Right renal cortex interstitium (tissue), 3 donors: ENCODE measurements around the gene KIF7. TPM values are rescaled to one million over a fixed set of nuclear protein-coding genes. Genes with fewer than 3 reads are reported as not detected.
"Not testable (repeated sequence)": the region's sequence is repeated elsewhere in the genome, so short reads cannot be mapped to it uniquely, and the experiment has no call there.

ENCODE experiments used
- DNase-seq, 3 donors: peaks; one replicate each; pipeline ENCODE4 v3.0.0-alpha.2; 2013; ENCODE audit warnings: low read depth in 3 of 3, low spot score in 2 of 3
- polyA plus RNA-seq, 3 donors: library from polyadenylated mRNA; unstranded; fragments of 120-200 nt; gene quantifications; one replicate each; pipeline ENCODE4 v1.2.1, GENCODE V29; 2013; ENCODE audit not compliant: insufficient read length in 3 of 3

Gene KIF7
- polyA plus RNA-seq, 3 donors, result 9.4 to 10.1 (median 9.6) TPM

GRCh38 chr15:89625716-89626115 lies 29.6 kb downstream of the KIF7 start:
- DNase-seq, result no peak

GRCh38 chr15:89623165-89623564 lies 32.1 kb downstream of the KIF7 start:
- DNase-seq, result no peak

GRCh38 chr15:89621547-89621946 lies 33.7 kb downstream of the KIF7 start:
- no peak for DNase-seq

- DNase-seq, result no peak
Observed at GRCh38 chr15:89616228-89616627, 39.0 kb downstream of the KIF7 start.

GRCh38 chr15:89615135-89615534 lies 40.1 kb downstream of the KIF7 start:
- DNase-seq, result no peak

GRCh38 chr15:89614164-89614563 lies 41.1 kb downstream of the KIF7 start:
- DNase-seq, result no peak

GRCh38 chr15:89613031-89613430 lies 42.2 kb downstream of the KIF7 start:
- no peak for DNase-seq

- no peak for DNase-seq
Observed at GRCh38 chr15:89611317-89611716, 44.0 kb downstream of the KIF7 start.

GRCh38 chr15:89599021-89599420 lies 56.2 kb downstream of the KIF7 start:
- DNase-seq, result no peak

- DNase-seq, result no peak
Observed at GRCh38 chr15:89593018-89593417, 62.2 kb downstream of the KIF7 start.

GRCh38 chr15:89591834-89592233 lies 63.4 kb downstream of the KIF7 start:
- DNase-seq, result no peak

GRCh38 chr15:89587955-89588354 lies 67.3 kb downstream of the KIF7 start:
- DNase-seq, result no peak

- DNase-seq, result no peak
Observed at GRCh38 chr15:89586651-89587050, 68.6 kb downstream of the KIF7 start.

- not testable (repeated sequence) for DNase-seq
Observed at GRCh38 chr15:89580747-89581146, 74.5 kb downstream of the KIF7 start.

GRCh38 chr15:89578146-89578545 lies 77.1 kb downstream of the KIF7 start:
- DNase-seq, result no peak

Other genes with a start within 250 kb of the KIF7 start
- 1 to 10 TPM; 2.4 to 3.8 (median 3.5) TPM for gene RHCG, start 158.9 kb downstream of the KIF7 start, polyA plus RNA-seq
- 1 to 10 TPM; 7.6 to 9.1 (median 8.5) TPM for gene TICRR, start 80.0 kb downstream of the KIF7 start, polyA plus RNA-seq
- under 1 TPM; 0.72 to 0.86 (median 0.74) TPM for gene PLIN1, start 23.9 kb upstream of the KIF7 start, polyA plus RNA-seq
- 10 to 100 TPM; 18.0 to 20.4 (median 18.5) TPM for gene PEX11A, start 35.3 kb upstream of the KIF7 start, polyA plus RNA-seq
- 1 to 10 TPM; 1.9 to 3.0 (median 2.3) TPM for gene WDR93, start 35.3 kb upstream of the KIF7 start, polyA plus RNA-seq
- 1 to 10 TPM in 1 of 3 donors, under 1 TPM in 2; 0.43 to 1.5 (median 0.85) TPM for gene MESP1, start 95.8 kb upstream of the KIF7 start, polyA plus RNA-seq
- gene MESP2, start 120.9 kb upstream of the KIF7 start, polyA plus RNA-seq, result under 1 TPM; 0.28 to 0.67 (median 0.58) TPM
- 100 to 1,000 TPM in 1 of 3 donors, 10 to 100 TPM in 2; 68.5 to 138 (median 93.0) TPM for gene ANPEP, start 159.4 kb upstream of the KIF7 start, polyA plus RNA-seq
- 10 to 100 TPM; 43.5 to 58.9 (median 54.2) TPM for gene AP3S2, start 238.5 kb upstream of the KIF7 start, polyA plus RNA-seq